Calu3 (cell line): Measurements from ENCODE around the gene SOX9. TPM values are rescaled to one million over a fixed set of nuclear protein-coding genes. Genes with fewer than 3 reads are reported as not detected.
A peak's percentile ranks its signal among the peaks of the same experiment; 100 is the strongest.

Source experiments
- BruUV-seq: library from RNA; stranded (reverse); fragments of 400-500 nt; replicated peaks from 2 replicates; lab custom pipeline; 2021; lab: Mats Ljungman, UMichigan
- CTCF ChIA-PET: fragments of 300-600 bp; sonication (Branson Sonifier 250); formaldehyde crosslinking; loops from one replicate; lab custom pipeline; 2022; ENCODE audit warnings: antibody characterized with exemption; lab: Charles Lee
- DNase-seq: peaks from one replicate; pipeline ENCODE4 v3.0.0; 2022
- H3K27ac Mint-ChIP-seq: one replicate; pipeline ENCODE4 v1.8.0; 2022; ENCODE audit warnings: mixed read lengths; ENCODE audit not compliant: unreplicated experiment
- H3K27me3 Mint-ChIP-seq: one replicate; pipeline ENCODE4 v1.8.0; 2022; ENCODE audit warnings: mixed read lengths; ENCODE audit not compliant: unreplicated experiment
- H3K36me3 Mint-ChIP-seq: one replicate; pipeline ENCODE4 v1.8.0; 2022; ENCODE audit warnings: mild to moderate bottlenecking, moderate library complexity, mixed read lengths; ENCODE audit not compliant: insufficient read depth, unreplicated experiment
- H3K4me1 Mint-ChIP-seq: one replicate; pipeline ENCODE4 v1.8.0; 2022; ENCODE audit warnings: mild to moderate bottlenecking, low read depth, mixed read lengths; ENCODE audit not compliant: unreplicated experiment
- H3K4me3 Mint-ChIP-seq: one replicate; pipeline ENCODE4 v1.8.0; 2022; ENCODE audit warnings: mild to moderate bottlenecking, low read depth, moderate library complexity, mixed read lengths; ENCODE audit not compliant: unreplicated experiment
- H3K9me3 Mint-ChIP-seq: one replicate; pipeline ENCODE4 v1.8.0; 2022; ENCODE audit warnings: low read depth, mixed read lengths; ENCODE audit not compliant: unreplicated experiment
- CTCF ChIP-seq: fragments of 200-600 bp; IDR thresholded peaks from one replicate; pipeline ENCODE4 v1.8.0; 2022; ENCODE audit warnings: antibody characterized with exemption; ENCODE audit not compliant: unreplicated experiment
- intact Hi-C: fragments of 100-400 bp; cut with micrococcal nuclease; formaldehyde crosslinking; loops from one replicate; pipeline ENCODE4 v1.10.0; 2022; ENCODE audit not compliant: unreplicated experiment
- total RNA-seq: library from RNA; stranded (reverse); gene quantifications from 2 replicates; pipeline ENCODE4 v1.2.3, GENCODE V29; 2022

Gene SOX9
- total RNA-seq, 1 experiment from 2014 or later, result 210 TPM

- TF ChIP-seq CTCF, result peak; percentile 92
- peaks cover 59% of the 10 kb centered on the region for H3K36me3 Mint-ChIP-seq
- intact Hi-C loops, result loop anchor here (1.0 to 10.0 kb wide), 9 partner anchors 144 to 1481 kb away; no protein-coding TSS in a partner anchor
- peak overlapping the region; percentile 90 for H3K4me3 Mint-ChIP-seq
- BruUV-seq, result no TSS peak
- H3K27ac Mint-ChIP-seq, result peak overlapping the region; percentile 97
- CTCF ChIA-PET, result interaction anchor here (1.1 kb wide), 1 partner anchor 1352 kb away, joined by 3 read pairs; no protein-coding TSS in a partner anchor
- DNase-seq, result peak; percentile 84
- no peaks in the 10 kb centered on the region for H3K9me3 Mint-ChIP-seq
- H3K4me1 Mint-ChIP-seq, result peaks cover 15% of the 10 kb centered on the region
- H3K27me3 Mint-ChIP-seq, result peaks cover 46% of the 10 kb centered on the region
Observed at GRCh38 chr17:72118335-72119076, 2.3 kb upstream of the SOX9 start.

GRCh38 chr17:72119077-72119872 lies 1.5 kb upstream of the SOX9 start:
- DNase-seq, result no peak
- peaks cover 67% of the 10 kb centered on the region for H3K36me3 Mint-ChIP-seq
- no peaks in the 10 kb centered on the region for H3K9me3 Mint-ChIP-seq
- peak overlapping the region; percentile 90 for H3K4me3 Mint-ChIP-seq
- H3K4me1 Mint-ChIP-seq, result peaks cover 21% of the 10 kb centered on the region
- peak overlapping the region; percentile 97 for H3K27ac Mint-ChIP-seq
- intact Hi-C loops, result loop anchor here (2.0 to 10.0 kb wide), 8 partner anchors 144 to 1482 kb away; no protein-coding TSS in a partner anchor
- CTCF ChIA-PET, result interaction anchor here (0.7 to 1.5 kb wide), 5 partner anchors 26 to 647 kb away, joined by 3 to 5 read pairs (median 4); no protein-coding TSS in a partner anchor
- TF ChIP-seq CTCF, result no peak
- H3K27me3 Mint-ChIP-seq, result peaks cover 53% of the 10 kb centered on the region
- BruUV-seq, result no TSS peak

GRCh38 chr17:72119873-72120641 lies 763 bp upstream of the SOX9 start:
- peak; percentile 44 for DNase-seq
- Mint-ChIP-seq H3K4me1 (peaks cover 25% of the 10 kb centered on the region), H3K36me3 (peaks cover 75% of the 10 kb centered on the region), H3K27me3 (peaks cover 57% of the 10 kb centered on the region), H3K4me3 (peak overlapping the region; percentile 90), H3K27ac (peak overlapping the region; percentile 97), H3K9me3 (no peaks in the 10 kb centered on the region)
- CTCF ChIA-PET, result interaction anchor here (0.6 to 1.5 kb wide), 10 partner anchors 25 to 1353 kb away, joined by 3 to 5 read pairs (median 3); no protein-coding TSS in a partner anchor
- BruUV-seq, result TSS peak; percentile 42
- intact Hi-C loops, result loop anchor here (2.0 to 10.0 kb wide), 8 partner anchors 145 to 1483 kb away; no protein-coding TSS in a partner anchor
- TF ChIP-seq CTCF, result no peak
